PC-3 (cell line): Measurements from ENCODE around the gene ZFHX2. TPM values are rescaled to one million over a fixed set of nuclear protein-coding genes. Genes with fewer than 3 reads are reported as not detected.

Source experiments
- ATAC-seq: fragments of 200-7000 bp; cut with Tn5 transposase; 2 replicates; pipeline ENCODE4 v1.9.1; 2020; ENCODE audit warnings: mild to moderate bottlenecking, moderate library complexity
- BruUV-seq: library from RNA; stranded (reverse); fragments of 400-500 nt; replicated peaks from 2 replicates; lab custom pipeline; 2021; lab: Mats Ljungman, UMichigan
- CTCF ChIA-PET: fragments of 300-600 bp; sonication (Branson Sonifier 250); formaldehyde crosslinking; loops from one replicate; lab custom pipeline; 2022; ENCODE audit warnings: antibody characterized with exemption; lab: Charles Lee
- POLR2A ChIA-PET: fragments of 300-600 bp; sonication (Branson Sonifier 250); formaldehyde crosslinking; loops from one replicate; lab custom pipeline; 2022; ENCODE audit warnings: antibody characterized with exemption; ENCODE audit not compliant: unreplicated experiment; lab: Charles Lee
- DNase-seq: peaks from one replicate; pipeline ENCODE4 v3.0.0-alpha.2; 2015
- H2AFZ ChIP-seq: fragments of 300-600 bp; sonication (generic); 2 replicates; pipeline ENCODE4 v1.6.0; 2016; ENCODE audit warnings: antibody characterized with exemption, low read length
- H3F3A ChIP-seq: fragments of 300-600 bp; sonication (generic); one replicate; pipeline ENCODE4 v1.6.0; 2017; ENCODE audit warnings: antibody characterized with exemption, low read length, control low read depth, mild to moderate bottlenecking; ENCODE audit not compliant: unreplicated experiment
- H3K27ac ChIP-seq: fragments of 300-600 bp; sonication (generic); 2 replicates; pipeline ENCODE4 v1.5.1; 2016; ENCODE audit warnings: mild to moderate bottlenecking, low read length
- H3K27me3 ChIP-seq: fragments of 300-600 bp; sonication (generic); 2 replicates; pipeline ENCODE4 v1.6.1; 2016; ENCODE audit warnings: low read length, mixed read lengths
- H3K36me3 ChIP-seq: fragments of 300-600 bp; sonication (generic); 2 replicates; pipeline ENCODE4 v1.6.1; 2016; ENCODE audit warnings: low read depth, mixed run types, low read length, mixed read lengths
- H3K4me1 ChIP-seq: fragments of 300-600 bp; sonication (generic); 2 replicates; pipeline ENCODE4 v1.5.1; 2016; ENCODE audit warnings: low read length; ENCODE audit not compliant: insufficient read depth
- H3K4me2 ChIP-seq: fragments of 300-600 bp; sonication (generic); 2 replicates; pipeline ENCODE4 v1.6.0; 2016; ENCODE audit warnings: low read length
- H3K4me3 ChIP-seq: fragments of 300-600 bp; sonication (generic); 2 replicates; pipeline ENCODE4 v1.5.1; 2016; ENCODE audit warnings: mild to moderate bottlenecking, low read length, mixed read lengths
- H3K79me2 ChIP-seq: fragments of 300-600 bp; sonication (generic); 2 replicates; pipeline ENCODE4 v1.6.1; 2017; ENCODE audit warnings: low read length, mixed read lengths
- H3K9ac ChIP-seq: fragments of 300-600 bp; sonication (generic); 2 replicates; pipeline ENCODE4 v1.6.0; 2016; ENCODE audit warnings: mild to moderate bottlenecking, low read length
- H3K9me2 ChIP-seq: fragments of 300-600 bp; sonication (generic); replicated peaks from 2 replicates; pipeline ENCODE4 v1.6.1; 2016; ENCODE audit warnings: mixed run types, low read length, mixed read lengths
- H3K9me3 ChIP-seq: fragments of 300-600 bp; sonication (generic); 2 replicates; pipeline ENCODE4 v1.6.1; 2016; ENCODE audit warnings: low read length, mixed read lengths
- H4K20me1 ChIP-seq: fragments of 300-600 bp; sonication (generic); 2 replicates; pipeline ENCODE4 v1.6.1; 2016; ENCODE audit warnings: low read length, mixed read lengths
- CTCF ChIP-seq: fragments of 300-600 bp; sonication (generic); conservative IDR thresholded peaks from 2 replicates; pipeline ENCODE4 v1.5.1; 2017; ENCODE audit warnings: antibody characterized with exemption, low read depth, mild to moderate bottlenecking, low read length
- EZH2 ChIP-seq: fragments of 300-600 bp; sonication (generic); IDR thresholded peaks from one replicate; pipeline ENCODE4 v1.6.1; 2017; ENCODE audit warnings: antibody characterized with exemption, mild to moderate bottlenecking, low read length; ENCODE audit not compliant: unreplicated experiment
- EZH2phosphoT487 ChIP-seq: fragments of 300-600 bp; sonication (generic); IDR thresholded peaks from 2 replicates; pipeline ENCODE4 v1.6.1; 2018; ENCODE audit warnings: mild to moderate bottlenecking, antibody characterized with exemption, low read length, borderline replicate concordance
- intact Hi-C: fragments of 100-400 bp; cut with micrococcal nuclease; formaldehyde crosslinking; loops from 2 replicates; pipeline ENCODE4 v1.9.0; 2023
- total RNA-seq: library from RNA; depleted of rRNA; stranded (reverse); fragments of >200 nt; gene quantifications from 2 replicates; pipeline ENCODE4 v1.2.3, GENCODE V29; 2014

Gene ZFHX2
- total RNA-seq, 1 experiment from 2014 or later: 0.55 TPM

- H3K27ac ChIP-seq: no peak overlapping the region
- DNase-seq (no peak), ATAC-seq (no peak)
- no peaks in the 10 kb centered on the region for H3K9me2 ChIP-seq
- CTCF ChIA-PET: interaction anchor here (0.6 kb wide), 1 partner anchor 584 kb away, joined by 3 read pairs; no protein-coding TSS in a partner anchor
- no TSS peak for BruUV-seq
- H3K36me3 ChIP-seq: no peaks in the 10 kb centered on the region
- no peaks in the 10 kb centered on the region for H3F3A ChIP-seq
- no peaks in the 10 kb centered on the region for H4K20me1 ChIP-seq
- H2AFZ ChIP-seq: no peak overlapping the region
- no peak overlapping the region for H3K4me2 ChIP-seq
- POLR2A ChIA-PET: no interaction called here
- intact Hi-C loops: no loop called here
- H3K9ac ChIP-seq: no peak overlapping the region
- H3K4me1 ChIP-seq: no peaks in the 10 kb centered on the region
- H3K4me3 ChIP-seq: no peak overlapping the region
- no peaks in the 10 kb centered on the region for H3K79me2 ChIP-seq
- H3K9me3 ChIP-seq: no peaks in the 10 kb centered on the region
- no peaks in the 10 kb centered on the region for H3K27me3 ChIP-seq
- TF ChIP-seq EZH2 (no peak), EZH2phosphoT487 (no peak), CTCF (no peak)
These were observed 26.6 kb downstream of the ZFHX2 start for GRCh38 chr14:23524954-23525353.

- no peaks in the 10 kb centered on the region for H3K36me3 ChIP-seq
- no peaks in the 10 kb centered on the region for H3K27me3 ChIP-seq
- TF ChIP-seq CTCF (no peak), EZH2phosphoT487 (no peak), EZH2 (no peak)
- H3K27ac ChIP-seq: no peak overlapping the region
- H3K9me2 ChIP-seq: no peaks in the 10 kb centered on the region
- DNase-seq: no peak
- intact Hi-C loops: no loop called here
- POLR2A ChIA-PET: no interaction called here
- no peak overlapping the region for H2AFZ ChIP-seq
- ATAC-seq: no peak
- no peaks in the 10 kb centered on the region for H3K9me3 ChIP-seq
- H3K4me3 ChIP-seq: no peak overlapping the region
- no peaks in the 10 kb centered on the region for H3F3A ChIP-seq
- no TSS peak for BruUV-seq
- no peak overlapping the region for H3K4me2 ChIP-seq
- CTCF ChIA-PET: no interaction called here
- no peaks in the 10 kb centered on the region for H4K20me1 ChIP-seq
- no peaks in the 10 kb centered on the region for H3K4me1 ChIP-seq
- no peak overlapping the region for H3K9ac ChIP-seq
- H3K79me2 ChIP-seq: no peaks in the 10 kb centered on the region
These were observed 28.1 kb downstream of the ZFHX2 start for GRCh38 chr14:23523229-23524016.

GRCh38 chr14:23522643-23523198 is 28.8 kb downstream of the ZFHX2 start:
- H3K9me2 ChIP-seq: no peaks in the 10 kb centered on the region
- H3K4me2 ChIP-seq: no peak overlapping the region
- intact Hi-C loops: no loop called here
- TF ChIP-seq CTCF: no peak
- no peak for TF ChIP-seq EZH2
- no peak for TF ChIP-seq EZH2phosphoT487
- H3K9ac ChIP-seq: no peak overlapping the region
- no peak overlapping the region for H3K4me3 ChIP-seq
- no peaks in the 10 kb centered on the region for H3K79me2 ChIP-seq
- CTCF ChIA-PET: no interaction called here
- no peaks in the 10 kb centered on the region for H3K4me1 ChIP-seq
- no peaks in the 10 kb centered on the region for H3K36me3 ChIP-seq
- no peaks in the 10 kb centered on the region for H3K9me3 ChIP-seq
- H3K27me3 ChIP-seq: no peaks in the 10 kb centered on the region
- no peaks in the 10 kb centered on the region for H3F3A ChIP-seq
- ATAC-seq (no peak), DNase-seq (no peak)
- H3K27ac ChIP-seq: no peak overlapping the region
- no peak overlapping the region for H2AFZ ChIP-seq
- BruUV-seq: no TSS peak
- POLR2A ChIA-PET: no interaction called here
- no peaks in the 10 kb centered on the region for H4K20me1 ChIP-seq
